K562 treated with DMSO at 1 percent for 48 hours (cell line): ENCODE measurements around the gene FAM78A. TPM values are rescaled to one million over a fixed set of nuclear protein-coding genes. Genes with fewer than 3 reads are reported as not detected.

ENCODE experiments used
- total RNA-seq: library from RNA; unstranded; fragments of 300-600 nt; gene quantifications from 2 replicates; pipeline ENCODE4 v1.2.3, GENCODE V29; 2022; ENCODE audit warnings: low replicate concordance; ENCODE audit errors: extremely low read depth

Gene FAM78A
- not detected in 2 replicates for total RNA-seq

DNA sequence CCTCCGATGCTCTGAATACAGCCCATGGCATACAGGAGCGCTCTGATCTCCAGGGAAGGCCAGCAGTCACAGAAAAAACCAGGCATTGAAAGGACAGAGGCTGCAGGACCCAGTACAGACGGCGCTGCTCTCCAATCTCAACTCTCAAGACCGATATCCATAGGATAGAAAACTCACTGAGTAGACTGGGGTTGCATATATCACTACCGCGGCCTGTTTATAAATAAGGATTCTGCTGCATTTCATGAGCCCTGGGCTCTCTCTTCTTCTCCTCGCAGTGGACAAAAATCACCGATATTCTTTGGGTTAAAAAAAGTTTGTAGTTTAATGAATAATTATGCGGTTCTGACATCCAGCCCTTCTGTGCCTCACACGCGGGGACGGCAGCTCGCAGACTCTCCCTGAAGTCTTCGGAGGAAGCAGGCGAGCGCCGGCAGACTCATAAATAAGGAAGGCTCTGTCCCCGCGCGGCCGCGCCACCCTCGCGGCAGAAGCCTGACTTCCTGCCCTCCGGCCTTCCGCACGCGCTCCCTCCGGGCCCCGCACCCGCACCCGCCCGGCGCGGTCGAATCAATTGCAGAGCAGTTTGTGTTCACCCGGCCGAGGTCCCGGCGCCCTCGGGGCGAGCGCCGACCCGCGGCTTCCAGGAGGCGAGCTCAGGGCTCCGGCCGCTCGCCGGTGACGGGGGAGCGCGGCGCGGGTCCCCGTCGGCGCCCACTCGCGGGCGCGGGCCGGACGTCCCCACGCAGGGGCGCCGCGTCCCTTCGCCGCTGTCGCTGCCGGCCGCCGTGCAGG lies at the start of gene FAM78A:
Gene FAM78A (minus strand): TSS at position 417 of the 795 bp plus-strand sequence. CDS start 331 bp downstream, at position 86.

DNA sequence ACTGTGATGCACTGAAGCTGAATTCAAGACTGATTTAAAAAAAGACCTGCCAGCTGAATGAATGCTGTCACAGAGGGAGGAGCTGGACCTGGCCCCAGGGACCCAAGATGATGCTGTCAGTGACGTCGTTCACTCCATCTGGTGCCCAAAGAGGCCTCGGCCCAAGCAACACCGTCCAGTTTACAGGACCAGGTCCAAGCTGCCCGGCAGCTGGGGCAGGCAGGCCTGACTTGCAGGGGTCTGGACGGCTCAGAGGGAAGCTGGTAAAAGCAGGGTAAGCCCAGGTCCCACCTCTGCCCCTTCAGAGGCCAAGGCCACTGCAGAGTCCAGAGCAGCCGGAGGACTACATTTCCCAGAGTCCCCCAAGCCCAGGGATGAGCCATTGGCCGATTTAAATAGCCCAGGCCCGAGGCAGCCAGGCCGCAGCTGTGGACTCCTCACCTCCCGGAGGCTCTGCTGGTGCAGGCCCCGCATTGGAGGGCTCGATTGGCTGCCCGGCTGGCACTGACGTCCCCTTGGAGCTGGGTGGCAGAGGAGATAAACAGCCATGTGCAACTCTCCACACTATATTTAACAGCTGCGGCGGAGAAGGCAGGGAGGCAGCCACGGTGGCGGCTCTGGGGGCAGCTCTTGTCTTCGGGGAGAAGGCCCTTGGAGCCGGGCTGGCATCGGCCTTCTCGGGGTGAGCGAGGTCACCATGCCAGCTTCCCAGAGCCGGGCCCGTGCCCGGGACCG lies 13.2 kb upstream of the FAM78A start, which contains the start of gene PLPP7:
Gene PLPP7 (plus strand): TSS at position 423 of the 735 bp plus-strand sequence. CDS start 275 bp downstream, at position 698.

Other genes with a start within 250 kb of the FAM78A start
- gene AIF1L, start 180.0 kb downstream of the FAM78A start, total RNA-seq, result not detected in 2 replicates
- not detected in 2 replicates for gene NUP214, start 150.9 kb downstream of the FAM78A start, total RNA-seq
- gene PLPP7, start 13.2 kb upstream of the FAM78A start, total RNA-seq, result not detected in 2 replicates
- gene PRRC2B, start 117.6 kb upstream of the FAM78A start, total RNA-seq, result not detected in 2 replicates
- 274 TPM in 1 of 2 replicates, not detected in the other for gene POMT1, start 226.4 kb upstream of the FAM78A start, total RNA-seq